ENCODE results near the gene PIK3R6. TPM values are rescaled to one million over a fixed set of nuclear protein-coding genes. Genes with fewer than 3 reads are reported as not detected.

Gene PIK3R6
- total RNA-seq, 1 donor from 2014 or later = not detected

GRCh38 chr17:8839410-8839935 is 28.0 kb downstream of the PIK3R6 start:
- TF ChIP-seq CTCF (conservative IDR thresholded peaks at IDR 0.05; ENCODE audit: low read depth, low read length) = no peak

GRCh38 chr17:8838551-8839095 is 28.9 kb downstream of the PIK3R6 start:
- no peak for TF ChIP-seq CTCF (conservative IDR thresholded peaks at IDR 0.05; ENCODE audit: low read depth, low read length)
- no peak overlapping the region for H3K4me3 ChIP-seq (ENCODE audit: low read depth, low read length)
- no peak for DNase-seq (ENCODE audit: low read depth)

More at GRCh38 chr17:8839410-8839935, 28.0 kb downstream of the PIK3R6 start:
- H3K4me3 ChIP-seq (ENCODE audit: low read depth, low read length) = no peak overlapping the region
- DNase-seq (ENCODE audit: low read depth) = no peak

- no peak for DNase-seq (ENCODE audit: low read depth)
- no peak overlapping the region for H3K4me3 ChIP-seq (ENCODE audit: low read depth, low read length)
- TF ChIP-seq CTCF (conservative IDR thresholded peaks at IDR 0.05; ENCODE audit: low read depth, low read length) = no peak
Observed at GRCh38 chr17:8837563-8838075, 29.9 kb downstream of the PIK3R6 start.

GRCh38 chr17:8836821-8837562 is 30.5 kb downstream of the PIK3R6 start:
- DNase-seq (ENCODE audit: low read depth) = no peak
- TF ChIP-seq CTCF (conservative IDR thresholded peaks at IDR 0.05; ENCODE audit: low read depth, low read length) = no peak
- H3K4me3 ChIP-seq (ENCODE audit: low read depth, low read length) = no peak overlapping the region

GRCh38 chr17:8835631-8836364 is 31.7 kb downstream of the PIK3R6 start:
- no peak for DNase-seq (ENCODE audit: low read depth)
- no peak for TF ChIP-seq CTCF (conservative IDR thresholded peaks at IDR 0.05; ENCODE audit: low read depth, low read length)
- no peak overlapping the region for H3K4me3 ChIP-seq (ENCODE audit: low read depth, low read length)

GRCh38 chr17:8835106-8835505 is 32.4 kb downstream of the PIK3R6 start:
- no peak for TF ChIP-seq CTCF (conservative IDR thresholded peaks at IDR 0.05; ENCODE audit: low read depth, low read length)
- H3K4me3 ChIP-seq (ENCODE audit: low read depth, low read length) = no peak overlapping the region
- no peak for DNase-seq (ENCODE audit: low read depth)

All from epithelial cell of proximal tubule (primary cell).